Measurements from ENCODE around the gene ARL5C.
A peak's percentile ranks its signal among the peaks of the same experiment; 100 is the strongest.
"Not testable (repeated sequence)": the region's sequence is repeated elsewhere in the genome, so short reads cannot be mapped to it uniquely, and the experiment has no call there.

ARL5C gene

GRCh38 chr17:39139561-39139960 lies 26.4 kb downstream of the ARL5C start:
- no peak for DNase-seq

GRCh38 chr17:39139161-39139511 lies 26.8 kb downstream of the ARL5C start:
- peak; percentile 89 for DNase-seq

DNA sequence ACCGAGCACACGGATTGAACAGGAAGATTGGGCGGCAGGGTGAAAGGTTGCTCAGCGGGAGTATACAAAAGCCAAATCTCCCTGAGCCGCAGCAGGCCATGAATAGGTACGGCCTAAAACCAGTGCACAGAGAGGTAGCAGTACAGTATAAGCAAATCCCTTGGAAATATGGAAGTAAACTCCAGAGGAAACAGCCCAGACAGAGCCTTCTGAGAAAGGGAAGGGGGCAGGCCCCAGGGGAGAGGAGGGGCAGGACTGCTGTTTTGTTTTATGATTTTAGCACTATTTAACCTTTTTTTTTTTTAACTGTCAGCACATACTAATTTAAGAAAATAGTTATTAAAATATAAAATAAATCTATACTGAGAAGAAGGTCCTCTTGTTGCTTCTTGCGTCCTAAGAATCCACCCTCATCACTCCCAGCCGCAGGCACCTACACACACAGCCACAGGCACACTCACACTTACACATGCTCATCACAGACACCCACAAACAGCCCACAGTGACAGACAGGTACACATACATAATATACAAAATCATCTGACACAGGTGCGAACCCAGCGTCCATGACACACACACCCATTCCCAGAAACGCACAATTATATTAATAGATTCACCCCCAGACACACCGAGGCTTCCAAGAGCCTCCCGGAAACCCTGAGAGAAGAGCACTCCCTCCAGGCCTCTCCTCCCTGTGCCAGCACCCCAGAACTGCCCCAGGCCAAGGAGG lies 27.4 kb downstream of the ARL5C start:
- DNase-seq = peak; percentile 26

- DNase-seq = peak; percentile 32
Measured at GRCh38 chr17:39134878-39135277, 31.1 kb downstream of the ARL5C start.

- DNase-seq = peak; percentile 92
Measured at GRCh38 chr17:39132192-39132610, 33.8 kb downstream of the ARL5C start.

DNA sequence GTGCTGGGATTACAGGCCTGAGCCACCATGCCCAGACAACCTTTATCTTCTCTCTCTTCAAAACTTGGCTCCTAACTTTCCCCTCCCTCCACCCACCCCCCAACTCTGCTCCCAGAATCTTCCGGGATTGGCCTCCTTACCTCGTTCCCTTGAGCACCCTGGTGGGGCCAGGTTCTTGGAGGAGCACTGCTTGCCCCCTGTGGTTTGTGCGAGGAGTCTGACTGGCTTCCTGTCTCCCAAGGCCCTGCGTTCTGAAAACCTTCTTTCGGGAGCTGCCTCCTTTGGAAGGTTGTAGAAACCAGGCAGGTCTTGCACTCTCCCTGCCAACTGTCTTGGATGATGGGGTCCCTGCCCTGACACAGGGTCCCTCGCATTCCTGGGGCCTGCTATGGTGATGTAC lies 34.3 kb downstream of the ARL5C start:
- peak; percentile 46 for DNase-seq

DNA sequence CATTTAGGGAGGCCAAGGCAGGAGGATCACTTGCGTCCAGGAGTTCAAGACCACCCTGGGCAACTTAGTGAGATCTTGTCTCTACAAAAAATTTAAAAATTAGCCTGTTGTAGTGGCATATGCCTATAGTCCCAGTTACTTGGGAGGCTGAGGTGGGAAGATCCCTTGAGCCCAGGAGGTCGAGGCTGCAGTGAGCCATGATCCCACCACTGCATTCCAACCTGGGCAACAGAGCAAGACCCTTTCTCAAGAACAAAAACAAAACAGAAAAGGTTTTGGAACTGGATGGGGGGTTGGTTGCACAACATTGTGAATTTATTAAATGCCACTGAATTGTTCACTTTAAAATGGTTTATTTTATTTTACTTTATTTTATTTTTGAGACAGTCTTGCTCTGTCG lies 35.8 kb downstream of the ARL5C start:
- no peak for DNase-seq

DNA sequence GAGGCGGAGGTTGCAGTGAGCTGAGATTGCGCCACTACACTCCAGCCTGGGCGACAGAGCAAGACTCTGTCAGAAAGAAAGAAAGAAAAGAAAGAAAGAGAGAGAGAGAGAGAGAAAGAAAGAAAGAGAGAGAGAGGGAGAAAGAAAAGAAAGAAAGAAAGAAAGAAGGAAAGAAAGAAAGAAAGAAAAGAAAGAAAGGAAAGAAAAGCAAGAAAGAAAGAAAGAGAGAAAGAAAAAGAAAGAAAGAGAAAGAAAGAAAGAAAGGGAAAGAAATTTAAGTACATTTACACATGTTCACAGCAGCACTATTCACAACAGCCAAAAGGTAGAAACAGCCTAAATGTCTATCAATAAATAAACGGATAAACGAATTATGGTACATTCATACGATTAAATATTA lies 36.4 kb downstream of the ARL5C start:
- not testable (repeated sequence) for DNase-seq

DNA sequence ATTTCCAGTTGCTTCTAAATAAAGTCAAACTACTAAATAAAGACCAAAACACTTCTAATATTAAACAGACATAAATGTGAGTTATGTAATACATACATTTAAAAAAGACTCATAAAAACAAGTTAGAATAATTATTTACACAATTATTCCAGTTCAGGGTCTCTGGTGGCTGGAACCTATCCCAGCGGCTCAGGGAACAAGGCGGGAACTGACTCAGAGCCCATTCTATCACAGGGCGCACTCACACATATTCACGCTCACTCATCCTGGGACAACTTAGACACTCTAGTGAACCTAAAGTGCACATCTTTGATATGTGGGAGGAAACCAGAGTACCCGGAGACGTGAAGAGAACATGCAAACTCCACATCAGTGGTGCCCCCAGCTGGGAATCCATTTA lies 39.5 kb downstream of the ARL5C start:
- no peak for DNase-seq

DNA sequence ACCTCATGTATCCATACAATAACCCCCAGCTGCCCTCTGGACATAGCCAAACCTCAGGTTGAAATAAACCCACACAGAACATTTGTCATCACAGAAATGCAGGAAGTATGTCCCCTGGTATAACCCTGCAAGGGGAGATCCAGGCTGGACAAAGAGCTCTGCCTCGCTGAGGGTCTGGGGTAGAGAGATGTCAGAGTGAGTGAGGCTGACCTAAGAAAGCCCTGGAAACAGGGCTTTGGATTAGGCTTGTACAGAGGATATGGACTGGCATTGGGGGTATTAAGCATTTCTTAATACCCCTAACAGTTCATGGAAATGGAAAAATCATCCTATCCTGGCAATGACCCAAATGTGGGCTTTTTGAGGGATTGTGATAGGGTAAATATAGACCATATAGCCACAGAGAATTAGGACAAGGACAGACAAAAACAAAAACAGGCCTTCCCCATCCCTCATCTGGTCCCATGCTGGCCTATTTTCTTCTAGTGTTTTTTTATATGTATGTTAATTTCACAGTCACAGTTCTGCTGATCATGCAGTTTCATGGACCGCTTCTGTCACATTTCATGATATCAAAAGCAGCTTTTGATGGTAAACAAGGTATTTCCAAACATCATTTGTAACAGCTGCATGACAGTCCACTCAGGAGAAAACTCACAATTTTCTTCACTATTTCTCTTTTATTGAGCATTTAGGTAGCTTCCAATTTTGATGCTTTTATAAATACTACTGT lies 40.7 kb downstream of the ARL5C start:
- no peak for DNase-seq

- no peak for DNase-seq
Measured at GRCh38 chr17:39123627-39124026, 42.3 kb downstream of the ARL5C start.

DNA sequence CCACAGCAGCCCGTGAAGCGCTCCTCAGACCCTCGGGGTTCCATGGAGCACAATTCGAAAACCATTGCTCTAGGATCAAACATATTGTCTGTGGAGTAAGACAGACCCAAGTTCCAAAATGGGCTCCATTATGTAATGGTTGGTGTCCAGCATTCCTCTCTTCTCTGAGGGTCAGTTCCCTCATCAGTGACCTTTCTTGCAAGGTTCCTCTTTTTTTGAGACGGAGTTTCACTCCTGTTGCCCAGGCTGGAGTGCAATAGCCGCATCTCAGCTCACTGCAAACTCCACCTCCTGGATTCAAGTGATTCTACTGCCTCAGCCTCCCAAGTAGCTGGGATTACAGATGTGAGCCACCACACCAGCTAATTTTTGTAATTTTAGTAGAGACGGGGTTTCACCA lies 43.0 kb downstream of the ARL5C start:
- no peak for DNase-seq

- DNase-seq = not testable (repeated sequence)
Measured at GRCh38 chr17:39121919-39122318, 44.0 kb downstream of the ARL5C start.

- no peak for DNase-seq
Measured at GRCh38 chr17:39118674-39119419, 47.1 kb downstream of the ARL5C start.

GRCh38 chr17:39116224-39116623 lies 49.7 kb downstream of the ARL5C start:
- DNase-seq = no peak

GRCh38 chr17:39115135-39115534 lies 50.8 kb downstream of the ARL5C start:
- peak; percentile 56 for DNase-seq

- peak; percentile 56 for DNase-seq
Measured at GRCh38 chr17:39114723-39115122, 51.2 kb downstream of the ARL5C start.

DNA sequence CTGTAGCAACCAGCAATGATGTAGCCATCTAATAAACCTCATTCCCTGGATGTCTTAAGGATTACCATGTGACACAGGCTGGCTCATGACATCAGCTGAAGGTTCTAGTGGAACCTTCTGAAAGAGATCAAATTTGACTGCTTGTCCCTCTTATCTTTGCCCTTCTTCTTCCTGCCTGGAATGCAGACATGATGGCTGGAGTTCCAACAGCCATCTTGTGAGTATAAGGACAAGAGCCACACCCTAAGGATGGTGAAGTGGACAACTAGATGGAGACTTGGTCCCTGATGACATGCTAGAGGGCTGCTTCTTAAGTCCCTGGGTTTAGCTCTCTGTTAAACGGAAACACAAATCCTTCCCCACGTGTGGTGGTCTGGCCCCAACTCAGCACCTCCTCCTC lies 52.1 kb downstream of the ARL5C start:
- no peak for DNase-seq

GRCh38 chr17:39110435-39111136 lies 55.4 kb downstream of the ARL5C start:
- DNase-seq = no peak

GRCh38 chr17:39108461-39109375 lies 57.2 kb downstream of the ARL5C start:
- no peak for DNase-seq

DNA sequence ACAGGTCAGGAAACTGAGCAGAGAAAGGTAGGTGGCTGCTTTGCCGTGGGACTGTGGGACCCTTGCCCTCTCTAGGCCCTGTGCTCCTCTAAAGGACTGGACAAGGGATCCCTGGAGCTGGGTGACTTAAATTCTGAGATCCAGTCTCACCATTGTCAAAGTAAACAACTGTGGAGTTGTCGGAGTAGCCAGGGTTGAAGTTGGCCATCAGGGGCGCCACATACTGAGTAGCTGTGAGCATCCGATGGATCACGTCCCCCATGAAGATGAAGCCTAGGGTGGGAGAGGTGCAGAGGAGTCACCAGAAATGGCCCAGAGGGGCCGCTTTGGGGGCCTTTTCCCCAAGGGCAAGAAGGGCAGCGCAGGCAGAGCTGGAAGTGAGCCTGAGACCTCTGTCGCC lies 58.0 kb downstream of the ARL5C start:
- no peak for DNase-seq

DNA sequence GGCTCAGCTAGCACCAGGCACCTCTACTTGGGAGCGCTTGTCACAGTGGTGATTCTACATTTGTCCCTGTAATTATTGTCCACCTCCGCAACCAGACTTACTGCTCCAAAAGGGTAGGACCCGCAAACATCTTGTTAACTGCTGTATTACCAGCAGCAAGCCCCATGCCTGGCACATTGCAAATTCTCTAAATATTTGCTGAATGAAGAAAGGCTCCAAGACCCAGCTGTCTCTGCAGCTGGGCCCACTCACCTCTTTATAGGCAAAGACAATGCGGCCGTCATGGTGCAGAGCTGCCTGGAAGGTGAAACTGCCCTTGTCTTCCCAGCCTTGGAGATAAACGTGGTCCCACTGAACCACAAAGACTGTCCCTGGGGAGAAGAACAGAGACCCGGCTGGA lies 58.8 kb downstream of the ARL5C start:
- no peak for DNase-seq

All from fibroblast of skin of right quadriceps (primary cell).